Testis (tissue), 2 donors: ENCODE data around the gene SMURF1.

Source experiments
- POLR2A ChIP-seq: fragments of 450-650 bp; IDR thresholded peaks from one replicate; pipeline ENCODE4 v1.6.1; 2017; ENCODE audit warnings: antibody characterized with exemption, mild to moderate bottlenecking, moderate library complexity
- TF ChIP-seq, protein P1 (sequence below), 3 experiments: fragments of 450-650 bp in 2 of 3; fragments of 200-600 bp in 1 of 3; sonication (generic) in 1 of 3; IDR thresholded peaks; one replicate each; pipeline ENCODE4 v1.5.1; 2016 to 2019; ENCODE audit warnings: antibody characterized with exemption in 3 of 3, mild to moderate bottlenecking in 2 of 3, moderate library complexity in 1 of 3

DNA sequence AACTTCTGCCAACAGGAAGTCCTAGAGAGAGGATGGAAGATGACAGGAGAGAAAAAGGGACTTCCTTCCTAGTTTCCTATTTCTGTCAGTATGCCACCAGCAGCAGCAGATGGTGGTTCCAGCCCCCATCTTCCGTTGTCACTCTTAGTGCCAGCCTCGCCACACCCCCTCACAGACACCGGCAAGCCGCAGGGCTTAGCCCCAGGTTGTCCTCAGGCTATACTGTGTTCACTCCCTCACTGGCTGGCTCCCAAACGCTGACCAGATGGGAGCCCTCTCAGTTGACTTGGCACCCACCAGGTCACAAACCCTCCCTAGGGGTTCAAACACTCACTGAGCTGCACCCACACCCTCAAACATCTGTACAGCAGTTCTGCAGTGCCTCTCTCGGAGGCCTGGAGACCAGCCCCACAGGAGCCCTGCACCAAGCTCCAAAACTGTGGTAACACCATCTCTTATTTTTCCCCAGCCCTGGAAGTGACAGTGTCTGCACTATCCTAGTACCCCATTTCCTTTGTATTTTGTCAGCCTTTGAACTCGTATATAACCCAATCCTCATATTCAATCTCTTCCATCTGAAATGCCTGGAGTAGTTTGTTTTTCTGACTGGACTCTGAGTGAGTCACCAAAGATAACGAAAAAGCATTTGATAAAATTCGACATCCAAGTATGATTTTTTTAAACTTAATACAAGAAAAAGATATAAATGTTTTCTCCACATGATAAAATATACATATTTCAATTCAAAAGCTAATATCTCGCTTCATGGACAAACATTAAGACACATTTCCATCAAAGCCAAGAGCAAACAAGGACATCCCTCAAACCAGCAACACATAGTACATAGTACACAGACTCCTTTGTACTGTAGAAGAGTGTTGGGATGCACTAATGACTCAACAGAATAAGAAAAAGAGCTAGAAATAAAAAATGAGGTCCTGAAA lies 34.5 kb downstream of the SMURF1 start:
- no peak for TF ChIP-seq POLR2A
- TF ChIP-seq, protein P1, sequence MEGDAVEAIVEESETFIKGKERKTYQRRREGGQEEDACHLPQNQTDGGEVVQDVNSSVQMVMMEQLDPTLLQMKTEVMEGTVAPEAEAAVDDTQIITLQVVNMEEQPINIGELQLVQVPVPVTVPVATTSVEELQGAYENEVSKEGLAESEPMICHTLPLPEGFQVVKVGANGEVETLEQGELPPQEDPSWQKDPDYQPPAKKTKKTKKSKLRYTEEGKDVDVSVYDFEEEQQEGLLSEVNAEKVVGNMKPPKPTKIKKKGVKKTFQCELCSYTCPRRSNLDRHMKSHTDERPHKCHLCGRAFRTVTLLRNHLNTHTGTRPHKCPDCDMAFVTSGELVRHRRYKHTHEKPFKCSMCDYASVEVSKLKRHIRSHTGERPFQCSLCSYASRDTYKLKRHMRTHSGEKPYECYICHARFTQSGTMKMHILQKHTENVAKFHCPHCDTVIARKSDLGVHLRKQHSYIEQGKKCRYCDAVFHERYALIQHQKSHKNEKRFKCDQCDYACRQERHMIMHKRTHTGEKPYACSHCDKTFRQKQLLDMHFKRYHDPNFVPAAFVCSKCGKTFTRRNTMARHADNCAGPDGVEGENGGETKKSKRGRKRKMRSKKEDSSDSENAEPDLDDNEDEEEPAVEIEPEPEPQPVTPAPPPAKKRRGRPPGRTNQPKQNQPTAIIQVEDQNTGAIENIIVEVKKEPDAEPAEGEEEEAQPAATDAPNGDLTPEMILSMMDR (IDR thresholded peaks at IDR 0.05), result no peak
